ENCODE measurements around the gene SPI1. TPM values are rescaled to one million over a fixed set of nuclear protein-coding genes. Genes with fewer than 3 reads are reported as not detected.

The SPI1 gene
- polyA plus RNA-seq, 1 donor (not counting 4 experiments of a cell fraction or from before 2014, with no cell fraction given): not detected

DNA sequence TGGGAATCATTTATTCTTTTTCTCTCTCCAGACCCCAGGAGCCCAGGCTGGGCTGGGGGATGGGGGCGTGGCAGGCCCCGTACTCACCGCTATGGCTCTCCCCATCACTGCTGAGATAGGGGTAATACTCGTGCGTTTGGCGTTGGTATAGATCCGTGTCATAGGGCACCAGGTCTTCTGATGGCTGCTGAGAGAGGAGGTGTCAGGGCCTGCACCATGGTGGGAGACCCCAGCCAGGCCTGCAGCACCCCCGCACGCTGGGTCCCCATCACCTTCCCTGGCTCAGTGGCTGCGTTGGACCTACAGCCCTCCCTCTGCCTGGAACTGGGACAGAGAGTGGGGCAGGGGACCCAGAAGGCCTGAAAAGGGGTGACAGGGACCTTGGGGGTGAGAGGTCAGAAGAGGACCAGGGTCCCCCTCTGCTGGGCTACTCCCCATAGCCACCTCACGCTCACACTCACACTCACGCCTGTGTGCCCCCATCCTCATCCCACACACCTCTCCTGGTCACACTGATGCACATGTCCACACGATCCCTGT is 2.7 kb downstream of the SPI1 start:
- no peaks in the 10 kb centered on the region for H3K9me3 ChIP-seq (ENCODE audit: control insufficient read depth, low read depth, low read length)
- peaks cover 6% of the 10 kb centered on the region for H3K4me1 ChIP-seq (ENCODE audit: control insufficient read depth, extremely low read depth, insufficient read depth, low read length)
- TF ChIP-seq, protein P1, sequence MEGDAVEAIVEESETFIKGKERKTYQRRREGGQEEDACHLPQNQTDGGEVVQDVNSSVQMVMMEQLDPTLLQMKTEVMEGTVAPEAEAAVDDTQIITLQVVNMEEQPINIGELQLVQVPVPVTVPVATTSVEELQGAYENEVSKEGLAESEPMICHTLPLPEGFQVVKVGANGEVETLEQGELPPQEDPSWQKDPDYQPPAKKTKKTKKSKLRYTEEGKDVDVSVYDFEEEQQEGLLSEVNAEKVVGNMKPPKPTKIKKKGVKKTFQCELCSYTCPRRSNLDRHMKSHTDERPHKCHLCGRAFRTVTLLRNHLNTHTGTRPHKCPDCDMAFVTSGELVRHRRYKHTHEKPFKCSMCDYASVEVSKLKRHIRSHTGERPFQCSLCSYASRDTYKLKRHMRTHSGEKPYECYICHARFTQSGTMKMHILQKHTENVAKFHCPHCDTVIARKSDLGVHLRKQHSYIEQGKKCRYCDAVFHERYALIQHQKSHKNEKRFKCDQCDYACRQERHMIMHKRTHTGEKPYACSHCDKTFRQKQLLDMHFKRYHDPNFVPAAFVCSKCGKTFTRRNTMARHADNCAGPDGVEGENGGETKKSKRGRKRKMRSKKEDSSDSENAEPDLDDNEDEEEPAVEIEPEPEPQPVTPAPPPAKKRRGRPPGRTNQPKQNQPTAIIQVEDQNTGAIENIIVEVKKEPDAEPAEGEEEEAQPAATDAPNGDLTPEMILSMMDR (optimal IDR thresholded peaks at IDR 0.05 in 1 of 3, IDR thresholded peaks at IDR 0.05 in 1 of 3, conservative IDR thresholded peaks at IDR 0.05 in 1 of 3; ENCODE audit: extremely low read depth in 1 of 3, insufficient read depth in 2 of 3, low read length in 3 of 3): no peak
- TF ChIP-seq EZH2 (IDR thresholded peaks at IDR 0.05; ENCODE audit: low read length): no peak
- no peak overlapping the region for H3K9ac ChIP-seq (ENCODE audit: control insufficient read depth, extremely low read depth, insufficient read depth, low read length)
- no peak overlapping the region for H3K4me2 ChIP-seq (ENCODE audit: control insufficient read depth, extremely low read depth, insufficient read depth, low read depth, low read length)
- dilution Hi-C loops (cut with MboI; ENCODE audit: extremely low pct_ligation_motif_present, low sequenced_read_pairs): no loop called here
- DNase-seq (ENCODE audit: low read depth, low spot score) (no peak), FAIRE-seq (no peak)
- no peaks in the 10 kb centered on the region for H4K20me1 ChIP-seq (ENCODE audit: control insufficient read depth, extremely low read depth, insufficient read depth, low read length)
- no peak overlapping the region for H2AFZ ChIP-seq (ENCODE audit: control insufficient read depth, low read length)
- no peaks in the 10 kb centered on the region for H3K9me1 ChIP-seq (ENCODE audit: control insufficient read depth, extremely low read depth, insufficient read depth, low read length)
- H3K4me3 ChIP-seq (ENCODE audit: control insufficient read depth in 2 of 3, extremely low read depth in 1 of 3, insufficient read depth in 2 of 3, low read depth in 1 of 3, low read length in 3 of 3): no peak overlapping the region
- no peaks in the 10 kb centered on the region for H3K79me2 ChIP-seq (ENCODE audit: control insufficient read depth, insufficient read depth, low read length)
- no peak overlapping the region for H3K27ac ChIP-seq (ENCODE audit: control insufficient read depth, insufficient read depth, low read length)
- H3K36me3 ChIP-seq (ENCODE audit: control insufficient read depth in 2 of 2, extremely low read depth in 1 of 2, insufficient read depth in 2 of 2, low read length in 2 of 2): no peaks in the 10 kb centered on the region
- no peaks in the 10 kb centered on the region for H3K27me3 ChIP-seq (ENCODE audit: control insufficient read depth, extremely low read depth, insufficient read depth, low read length)

DNA sequence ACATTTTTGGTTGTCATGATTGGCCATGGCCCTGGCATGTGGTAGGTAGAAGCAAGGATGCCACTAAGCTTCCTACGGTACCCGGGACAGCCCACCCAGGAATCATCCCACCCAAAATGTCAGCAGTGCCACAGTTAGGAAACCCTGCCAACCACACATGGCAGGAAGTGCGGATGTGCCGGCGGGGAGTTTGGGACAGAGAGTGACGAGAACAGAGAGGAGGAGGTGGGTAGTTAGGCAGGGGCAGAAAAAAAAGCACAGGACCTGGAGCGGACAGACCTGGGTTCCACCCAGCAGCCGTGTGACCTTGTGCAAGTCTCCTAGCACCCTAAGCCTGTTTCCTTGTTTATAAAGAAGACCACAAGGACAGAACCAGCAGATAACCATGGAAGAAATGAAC is 3.3 kb downstream of the SPI1 start:
- H3K9me3 ChIP-seq (ENCODE audit: control insufficient read depth, low read depth, low read length): no peaks in the 10 kb centered on the region

More for the DNA sequence above, 3.3 kb downstream of the SPI1 start:
- no peak for DNase-seq (ENCODE audit: low read depth, low spot score)
- Histone ChIP-seq H3K79me2 (ENCODE audit: control insufficient read depth, insufficient read depth, low read length) (no peaks in the 10 kb centered on the region), H2AFZ (ENCODE audit: control insufficient read depth, low read length) (no peak overlapping the region), H3K27me3 (ENCODE audit: control insufficient read depth, extremely low read depth, insufficient read depth, low read length) (no peaks in the 10 kb centered on the region), H3K9me1 (ENCODE audit: control insufficient read depth, extremely low read depth, insufficient read depth, low read length) (no peaks in the 10 kb centered on the region), H3K4me1 (ENCODE audit: control insufficient read depth, extremely low read depth, insufficient read depth, low read length) (peaks cover 6% of the 10 kb centered on the region), H3K4me2 (ENCODE audit: control insufficient read depth, extremely low read depth, insufficient read depth, low read depth, low read length) (no peak overlapping the region), H3K27ac (ENCODE audit: control insufficient read depth, insufficient read depth, low read length) (no peak overlapping the region), H4K20me1 (ENCODE audit: control insufficient read depth, extremely low read depth, insufficient read depth, low read length) (no peaks in the 10 kb centered on the region), H3K36me3 (ENCODE audit: control insufficient read depth in 2 of 2, extremely low read depth in 1 of 2, insufficient read depth in 2 of 2, low read length in 2 of 2) (no peaks in the 10 kb centered on the region), H3K4me3 (ENCODE audit: control insufficient read depth in 2 of 3, extremely low read depth in 1 of 3, insufficient read depth in 2 of 3, low read depth in 1 of 3, low read length in 3 of 3) (no peak overlapping the region), H3K9ac (ENCODE audit: control insufficient read depth, extremely low read depth, insufficient read depth, low read length) (no peak overlapping the region)
- dilution Hi-C loops (cut with MboI; ENCODE audit: extremely low pct_ligation_motif_present, low sequenced_read_pairs): no loop called here
- TF ChIP-seq, protein P1 (optimal IDR thresholded peaks at IDR 0.05 in 1 of 3, IDR thresholded peaks at IDR 0.05 in 1 of 3, conservative IDR thresholded peaks at IDR 0.05 in 1 of 3; ENCODE audit: extremely low read depth in 1 of 3, insufficient read depth in 2 of 3, low read length in 3 of 3): no peak
- no peak for TF ChIP-seq EZH2 (IDR thresholded peaks at IDR 0.05; ENCODE audit: low read length)
- FAIRE-seq: no peak

Data from keratinocyte (primary cell).